ENCODE data around the gene AP1G2. TPM values are rescaled to one million over a fixed set of nuclear protein-coding genes. Genes with fewer than 3 reads are reported as not detected.

The AP1G2 gene
- total and polyA plus RNA-seq, 2 of the 13 experiments (the other 11 are each of a cell fraction or from before 2014, with no cell fraction given), result 96.9 to 611 TPM

DNA sequence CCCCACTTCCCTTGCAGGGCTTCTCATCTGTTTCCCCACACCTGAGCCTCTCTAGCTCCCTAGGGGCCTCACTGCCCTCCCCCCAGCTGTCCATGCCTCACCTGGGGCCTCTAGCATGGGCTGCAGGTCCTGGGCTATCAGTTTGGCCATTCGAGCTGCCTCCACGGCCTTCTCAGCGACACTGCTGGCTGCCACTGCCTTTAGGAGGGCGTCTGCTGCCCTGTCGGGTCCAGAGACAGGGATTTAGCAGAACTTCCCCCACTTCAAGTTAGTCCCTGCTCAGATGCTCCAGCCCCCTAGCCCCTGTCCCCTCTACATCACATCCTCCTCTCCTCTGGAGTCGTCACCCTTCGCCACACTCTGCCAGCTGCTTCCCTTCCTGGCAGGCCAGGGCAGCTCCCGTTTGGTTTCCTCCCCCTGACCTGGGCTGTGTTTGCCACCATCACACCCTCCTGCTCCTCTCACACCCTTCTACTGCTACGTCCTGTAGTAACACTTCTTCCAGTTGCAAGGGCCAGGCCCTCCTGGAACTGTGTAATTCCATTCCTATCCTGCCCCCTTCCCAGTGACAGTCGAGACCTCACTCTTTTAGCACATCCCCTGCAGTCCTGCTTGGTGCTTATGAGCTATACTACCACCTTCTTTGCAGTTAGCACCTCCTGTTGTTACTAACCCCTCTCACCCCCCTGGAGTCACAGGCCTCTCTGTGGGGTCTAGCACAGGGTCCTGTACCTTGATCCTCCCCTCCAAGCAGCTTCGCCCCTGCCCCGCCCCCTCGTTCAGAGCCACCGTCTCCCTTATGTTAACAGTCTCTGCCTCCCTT, 4.3 kb upstream of the AP1G2 start (continued):
- TF ChIP-seq ZNF674 (CRISPR knock-in tag; IDR thresholded peaks at IDR 0.05; ENCODE audit: low read depth) (no peak), SIN3A (IDR thresholded peaks at IDR 0.05; ENCODE audit: borderline replicate concordance, low read depth, low read length) (no peak), ELF4 (CRISPR knock-in tag; IDR thresholded peaks at IDR 0.05; ENCODE audit: borderline replicate concordance) (no peak), ZNF572 (CRISPR knock-in tag; IDR thresholded peaks at IDR 0.05) (no peak), ZNF557 (CRISPR knock-in tag; IDR thresholded peaks at IDR 0.05) (no peak), STAT5B (CRISPR knock-in tag; IDR thresholded peaks at IDR 0.05) (no peak), FOXA3 (CRISPR knock-in tag; IDR thresholded peaks at IDR 0.05) (no peak), RFX1 (IDR thresholded peaks at IDR 0.05) (no peak), PHF20 (CRISPR knock-in tag; IDR thresholded peaks at IDR 0.05) (no peak), HNRNPL (IDR thresholded peaks at IDR 0.05; ENCODE audit: low read depth, low read length) (no peak), SOX13 (IDR thresholded peaks at IDR 0.05) (no peak), SOX13 (CRISPR knock-in tag; conservative IDR thresholded peaks at IDR 0.05 in 1 of 2, IDR thresholded peaks at IDR 0.05 in 1 of 2) (no peak), ZKSCAN1 (IDR thresholded peaks at IDR 0.05; ENCODE audit: low read length) (no peak), MAZ (IDR thresholded peaks at IDR 0.05; ENCODE audit: borderline replicate concordance, low read depth, low read length) (no peak), MAZ (CRISPR knock-in tag; IDR thresholded peaks at IDR 0.05; ENCODE audit: low read depth) (0 out of 2 replicates have a peak, but pooled peaks have one; percentile 47), ZZZ3 (CRISPR knock-in tag; IDR thresholded peaks at IDR 0.05; ENCODE audit: borderline replicate concordance) (no peak), MAFG (CRISPR knock-in tag; IDR thresholded peaks at IDR 0.05) (no peak), NR2F1 (CRISPR knock-in tag; IDR thresholded peaks at IDR 0.05) (no peak), ZFP62 (CRISPR knock-in tag; IDR thresholded peaks at IDR 0.05) (no peak)
- TF ChIP-seq, protein P1, sequence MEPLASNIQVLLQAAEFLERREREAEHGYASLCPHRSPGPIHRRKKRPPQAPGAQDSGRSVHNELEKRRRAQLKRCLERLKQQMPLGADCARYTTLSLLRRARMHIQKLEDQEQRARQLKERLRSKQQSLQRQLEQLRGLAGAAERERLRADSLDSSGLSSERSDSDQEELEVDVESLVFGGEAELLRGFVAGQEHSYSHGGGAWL (CRISPR knock-in tag; IDR thresholded peaks at IDR 0.05), result 0 out of 2 replicates have a peak, but pooled peaks have one; percentile 13
- TF ChIP-seq, protein P2, sequence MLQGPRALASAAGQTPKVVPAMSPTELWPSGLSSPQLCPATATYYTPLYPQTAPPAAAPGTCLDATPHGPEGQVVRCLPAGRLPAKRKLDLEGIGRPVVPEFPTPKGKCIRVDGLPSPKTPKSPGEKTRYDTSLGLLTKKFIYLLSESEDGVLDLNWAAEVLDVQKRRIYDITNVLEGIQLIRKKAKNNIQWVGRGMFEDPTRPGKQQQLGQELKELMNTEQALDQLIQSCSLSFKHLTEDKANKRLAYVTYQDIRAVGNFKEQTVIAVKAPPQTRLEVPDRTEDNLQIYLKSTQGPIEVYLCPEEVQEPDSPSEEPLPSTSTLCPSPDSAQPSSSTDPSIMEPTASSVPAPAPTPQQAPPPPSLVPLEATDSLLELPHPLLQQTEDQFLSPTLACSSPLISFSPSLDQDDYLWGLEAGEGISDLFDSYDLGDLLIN (CRISPR knock-in tag; IDR thresholded peaks at IDR 0.05; ENCODE audit: borderline replicate concordance), result no peak
- TF ChIP-seq, protein P3, sequence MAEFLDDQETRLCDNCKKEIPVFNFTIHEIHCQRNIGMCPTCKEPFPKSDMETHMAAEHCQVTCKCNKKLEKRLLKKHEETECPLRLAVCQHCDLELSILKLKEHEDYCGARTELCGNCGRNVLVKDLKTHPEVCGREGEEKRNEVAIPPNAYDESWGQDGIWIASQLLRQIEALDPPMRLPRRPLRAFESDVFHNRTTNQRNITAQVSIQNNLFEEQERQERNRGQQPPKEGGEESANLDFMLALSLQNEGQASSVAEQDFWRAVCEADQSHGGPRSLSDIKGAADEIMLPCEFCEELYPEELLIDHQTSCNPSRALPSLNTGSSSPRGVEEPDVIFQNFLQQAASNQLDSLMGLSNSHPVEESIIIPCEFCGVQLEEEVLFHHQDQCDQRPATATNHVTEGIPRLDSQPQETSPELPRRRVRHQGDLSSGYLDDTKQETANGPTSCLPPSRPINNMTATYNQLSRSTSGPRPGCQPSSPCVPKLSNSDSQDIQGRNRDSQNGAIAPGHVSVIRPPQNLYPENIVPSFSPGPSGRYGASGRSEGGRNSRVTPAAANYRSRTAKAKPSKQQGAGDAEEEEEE (CRISPR knock-in tag; IDR thresholded peaks at IDR 0.05; ENCODE audit: borderline replicate concordance), result 0 out of 2 replicates have a peak, but pooled peaks have one; percentile 54
- TF ChIP-seq, protein P4, sequence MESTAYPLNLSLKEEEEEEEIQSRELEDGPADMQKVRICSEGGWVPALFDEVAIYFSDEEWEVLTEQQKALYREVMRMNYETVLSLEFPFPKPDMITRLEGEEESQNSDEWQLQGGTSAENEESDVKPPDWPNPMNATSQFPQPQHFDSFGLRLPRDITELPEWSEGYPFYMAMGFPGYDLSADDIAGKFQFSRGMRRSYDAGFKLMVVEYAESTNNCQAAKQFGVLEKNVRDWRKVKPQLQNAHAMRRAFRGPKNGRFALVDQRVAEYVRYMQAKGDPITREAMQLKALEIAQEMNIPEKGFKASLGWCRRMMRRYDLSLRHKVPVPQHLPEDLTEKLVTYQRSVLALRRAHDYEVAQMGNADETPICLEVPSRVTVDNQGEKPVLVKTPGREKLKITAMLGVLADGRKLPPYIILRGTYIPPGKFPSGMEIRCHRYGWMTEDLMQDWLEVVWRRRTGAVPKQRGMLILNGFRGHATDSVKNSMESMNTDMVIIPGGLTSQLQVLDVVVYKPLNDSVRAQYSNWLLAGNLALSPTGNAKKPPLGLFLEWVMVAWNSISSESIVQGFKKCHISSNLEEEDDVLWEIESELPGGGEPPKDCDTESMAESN (CRISPR knock-in tag; conservative IDR thresholded peaks at IDR 0.05), result no peak
- TF ChIP-seq, protein P5, sequence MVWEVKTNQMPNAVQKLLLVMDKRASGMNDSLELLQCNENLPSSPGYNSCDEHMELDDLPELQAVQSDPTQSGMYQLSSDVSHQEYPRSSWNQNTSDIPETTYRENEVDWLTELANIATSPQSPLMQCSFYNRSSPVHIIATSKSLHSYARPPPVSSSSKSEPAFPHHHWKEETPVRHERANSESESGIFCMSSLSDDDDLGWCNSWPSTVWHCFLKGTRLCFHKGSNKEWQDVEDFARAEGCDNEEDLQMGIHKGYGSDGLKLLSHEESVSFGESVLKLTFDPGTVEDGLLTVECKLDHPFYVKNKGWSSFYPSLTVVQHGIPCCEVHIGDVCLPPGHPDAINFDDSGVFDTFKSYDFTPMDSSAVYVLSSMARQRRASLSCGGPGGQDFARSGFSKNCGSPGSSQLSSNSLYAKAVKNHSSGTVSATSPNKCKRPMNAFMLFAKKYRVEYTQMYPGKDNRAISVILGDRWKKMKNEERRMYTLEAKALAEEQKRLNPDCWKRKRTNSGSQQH (CRISPR knock-in tag; IDR thresholded peaks at IDR 0.05; ENCODE audit: low read depth), result no peak
